GM21825 (cell line): ENCODE measurements around the gene PRKCA.

Experiments
- ATAC-seq: cut with Tn5 transposase; IDR thresholded peaks from one replicate; pipeline ENCODE4 v1.9.1; 2021; ENCODE audit warnings: mild to moderate bottlenecking, moderate library complexity; ENCODE audit not compliant: unreplicated experiment

The PRKCA gene

DNA sequence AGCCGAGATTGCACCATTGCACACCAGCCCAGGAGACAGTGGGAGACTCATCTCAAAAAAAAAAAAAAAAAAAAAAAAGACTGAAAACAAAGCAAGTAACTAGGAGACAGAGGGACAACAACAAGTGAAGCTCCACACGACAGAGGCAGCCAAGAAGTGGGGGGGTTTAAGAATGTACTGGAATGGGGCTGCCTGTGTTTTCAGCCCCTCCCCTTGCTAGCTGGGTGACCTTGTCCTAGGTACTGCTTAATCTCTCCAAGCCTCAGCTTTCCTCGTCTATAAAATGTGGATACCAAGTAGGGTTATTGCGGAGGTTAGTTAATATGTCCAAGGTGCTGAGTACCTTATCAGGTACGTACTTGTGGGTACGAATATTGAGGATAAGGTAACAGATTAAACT, 368.7 kb downstream of the PRKCA start:
- no peak for ATAC-seq

DNA sequence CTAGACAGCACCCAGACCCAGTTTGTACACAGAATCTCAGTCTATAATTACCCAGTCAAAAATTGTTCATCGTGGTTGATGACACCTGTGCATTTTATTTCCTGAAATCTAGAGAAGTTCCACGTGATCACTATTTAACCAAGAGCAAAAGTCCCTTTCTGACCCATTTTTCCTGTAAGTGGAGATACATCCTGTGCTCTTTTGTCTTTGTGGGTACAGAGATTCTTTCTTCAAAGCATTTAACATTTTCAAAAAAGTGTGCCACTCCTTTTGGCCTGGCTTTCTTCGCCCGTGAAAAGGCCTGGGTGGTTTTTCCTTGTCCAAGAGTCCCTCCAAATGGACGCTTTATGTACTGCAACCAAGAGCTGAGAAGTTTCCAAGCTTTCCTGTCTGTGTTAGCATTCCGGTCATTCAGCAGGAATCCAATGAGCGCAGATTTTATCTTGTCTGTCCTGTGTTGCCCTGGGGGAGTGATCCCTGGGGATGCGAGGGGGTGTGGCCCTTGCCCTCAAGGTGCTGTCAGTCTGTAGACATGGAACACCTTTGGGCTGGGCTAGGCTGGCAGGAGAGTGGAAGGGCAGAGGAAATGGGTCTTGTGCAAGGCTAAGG, 371.4 kb downstream of the PRKCA start:
- no peak for ATAC-seq

DNA sequence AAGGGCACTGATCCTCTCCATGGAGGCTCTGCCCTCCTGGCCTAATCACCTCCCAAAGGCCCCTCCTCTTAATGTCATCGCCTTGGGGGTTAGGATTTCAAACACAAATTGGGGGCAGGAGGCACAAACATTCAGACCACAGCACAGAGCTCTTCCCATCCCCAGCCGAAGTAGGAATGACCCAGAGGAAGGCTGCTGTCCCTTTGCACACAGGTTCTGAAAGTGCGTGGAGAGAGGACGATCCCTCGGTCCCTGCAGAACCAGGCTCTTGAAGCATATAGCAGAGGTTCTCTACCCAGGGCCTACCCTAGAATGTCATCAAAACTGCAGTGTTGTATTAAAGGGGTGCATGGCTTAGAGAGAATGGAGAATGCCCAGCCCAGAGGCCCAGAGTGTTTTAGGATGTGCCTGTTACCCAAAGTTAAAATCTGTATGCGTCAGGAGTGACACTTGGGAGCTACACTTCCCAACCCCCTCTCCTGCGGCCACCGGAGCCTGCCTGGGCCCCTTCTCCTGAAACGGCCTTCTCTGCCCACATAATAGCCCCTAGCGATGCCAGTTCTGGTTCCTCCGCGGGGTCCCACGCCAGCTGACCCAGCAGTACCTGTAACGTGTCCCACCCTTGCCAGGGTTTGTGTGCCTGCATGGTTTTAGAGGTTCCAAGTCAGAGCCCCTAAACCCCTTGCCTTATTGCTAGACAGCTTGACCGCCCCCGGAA, 373.0 kb downstream of the PRKCA start:
- ATAC-seq, result no peak

DNA sequence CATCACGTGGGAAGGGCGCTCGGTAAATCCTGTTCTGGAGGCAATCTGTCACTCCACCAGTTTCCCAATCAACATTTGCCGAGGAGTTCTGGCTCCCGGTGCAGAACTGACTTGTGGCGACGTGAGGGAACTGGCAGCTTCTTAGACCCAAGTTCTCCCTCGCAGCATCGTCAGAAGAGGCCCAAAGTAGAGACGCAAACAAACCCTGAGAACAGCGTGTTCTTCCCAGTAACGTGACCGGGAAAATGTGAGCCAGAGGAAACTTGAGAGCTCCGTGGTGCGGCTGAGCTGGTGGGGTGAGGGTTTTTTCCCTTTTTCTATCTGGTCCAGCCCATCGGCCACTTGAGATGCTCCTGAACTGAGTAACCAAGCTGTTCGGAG, 373.6 kb downstream of the PRKCA start:
- no peak for ATAC-seq

DNA sequence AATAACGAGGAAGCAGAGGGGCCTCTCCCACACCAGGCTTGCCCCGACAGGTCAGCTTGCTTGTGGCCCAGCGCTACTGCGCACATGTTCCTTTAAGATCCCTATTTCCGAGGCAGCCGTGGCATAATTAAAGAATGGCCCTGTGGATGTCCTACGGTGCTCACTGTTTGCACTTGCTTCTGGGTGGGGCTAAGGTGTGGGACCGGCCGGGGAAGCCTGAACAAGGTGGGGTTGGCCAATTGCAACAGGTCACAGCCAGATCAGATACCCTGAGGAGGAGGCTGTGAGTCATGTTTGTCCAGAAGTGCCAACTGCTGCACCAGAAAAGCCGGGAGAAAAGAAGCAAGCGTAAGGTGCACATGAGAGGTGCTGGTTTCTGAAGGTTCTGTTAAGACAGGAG, 374.0 kb downstream of the PRKCA start:
- ATAC-seq, result no peak

DNA sequence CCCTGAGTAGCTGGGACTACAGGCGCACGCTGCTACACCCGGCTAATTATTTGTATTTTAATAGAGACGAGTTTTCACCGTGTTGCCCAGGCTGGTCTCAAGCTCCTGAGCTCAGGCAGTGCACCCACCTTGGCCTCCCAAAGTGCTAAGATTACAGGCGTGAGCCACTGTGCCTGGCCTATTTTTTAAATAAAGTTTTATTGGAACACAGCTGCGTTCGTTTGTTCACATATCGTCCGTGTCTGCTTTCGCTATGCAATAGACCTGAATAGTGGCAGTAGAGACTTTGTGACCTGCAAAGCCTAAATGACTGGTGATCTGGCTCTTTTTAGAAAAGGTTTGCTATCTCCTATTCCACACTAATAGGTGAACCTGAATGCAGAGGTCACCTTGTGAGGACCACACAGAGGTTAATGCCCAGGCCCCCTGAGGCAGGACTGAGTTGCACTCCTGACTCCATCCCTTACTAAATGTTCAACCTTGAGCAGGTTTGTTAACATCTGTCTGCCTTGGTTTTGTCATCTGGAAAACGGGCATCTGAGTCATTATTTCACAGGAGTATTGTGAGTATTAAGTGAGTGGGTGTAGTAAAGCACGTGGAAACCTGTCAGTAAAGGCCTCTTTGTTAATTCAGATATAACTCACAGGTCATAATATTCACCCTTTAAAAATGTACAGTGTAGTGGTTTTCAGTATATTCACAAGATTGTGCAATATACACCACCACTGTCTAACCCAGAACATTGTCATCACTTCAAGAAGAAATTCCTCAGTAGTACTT, 375.0 kb downstream of the PRKCA start:
- no peak for ATAC-seq

DNA sequence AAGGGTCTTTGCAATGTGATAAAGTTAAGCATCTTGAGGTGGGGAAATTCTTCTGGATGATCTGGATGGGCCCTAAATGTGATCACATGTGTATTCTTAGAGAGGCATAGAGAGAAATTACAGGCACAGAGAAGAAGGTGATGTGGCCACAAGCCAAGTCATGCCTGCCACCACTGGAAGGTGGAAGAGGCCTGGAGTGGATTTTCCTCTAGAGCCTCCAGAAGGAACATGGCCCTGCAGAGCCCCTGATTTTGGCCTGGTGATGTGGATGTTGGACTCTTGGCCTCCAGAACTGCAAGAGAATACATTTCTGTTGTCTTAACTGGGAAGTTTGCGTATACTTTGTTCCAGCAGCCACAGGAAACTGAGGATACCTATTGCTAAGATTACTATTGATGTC, 375.6 kb downstream of the PRKCA start:
- ATAC-seq, result no peak

DNA sequence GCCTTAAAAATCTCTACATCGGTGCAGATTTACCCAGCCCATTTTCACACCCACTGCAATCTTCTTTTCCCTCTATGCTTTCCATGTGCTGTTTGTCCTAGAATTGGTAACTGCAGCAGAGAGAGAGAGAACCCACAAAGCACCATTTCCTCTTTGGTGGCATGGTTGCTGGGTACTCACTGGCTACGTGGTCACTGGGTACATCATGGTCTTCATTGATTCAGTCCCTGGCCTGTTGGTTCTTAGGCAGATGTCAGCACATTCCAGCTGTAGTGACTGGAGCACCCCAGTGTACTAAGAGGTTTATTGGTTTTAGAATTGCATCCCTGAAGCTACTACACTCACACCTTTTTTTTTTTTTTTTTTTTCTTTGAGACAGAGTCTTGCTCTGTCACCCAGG, 376.4 kb downstream of the PRKCA start:
- ATAC-seq, result no peak

DNA sequence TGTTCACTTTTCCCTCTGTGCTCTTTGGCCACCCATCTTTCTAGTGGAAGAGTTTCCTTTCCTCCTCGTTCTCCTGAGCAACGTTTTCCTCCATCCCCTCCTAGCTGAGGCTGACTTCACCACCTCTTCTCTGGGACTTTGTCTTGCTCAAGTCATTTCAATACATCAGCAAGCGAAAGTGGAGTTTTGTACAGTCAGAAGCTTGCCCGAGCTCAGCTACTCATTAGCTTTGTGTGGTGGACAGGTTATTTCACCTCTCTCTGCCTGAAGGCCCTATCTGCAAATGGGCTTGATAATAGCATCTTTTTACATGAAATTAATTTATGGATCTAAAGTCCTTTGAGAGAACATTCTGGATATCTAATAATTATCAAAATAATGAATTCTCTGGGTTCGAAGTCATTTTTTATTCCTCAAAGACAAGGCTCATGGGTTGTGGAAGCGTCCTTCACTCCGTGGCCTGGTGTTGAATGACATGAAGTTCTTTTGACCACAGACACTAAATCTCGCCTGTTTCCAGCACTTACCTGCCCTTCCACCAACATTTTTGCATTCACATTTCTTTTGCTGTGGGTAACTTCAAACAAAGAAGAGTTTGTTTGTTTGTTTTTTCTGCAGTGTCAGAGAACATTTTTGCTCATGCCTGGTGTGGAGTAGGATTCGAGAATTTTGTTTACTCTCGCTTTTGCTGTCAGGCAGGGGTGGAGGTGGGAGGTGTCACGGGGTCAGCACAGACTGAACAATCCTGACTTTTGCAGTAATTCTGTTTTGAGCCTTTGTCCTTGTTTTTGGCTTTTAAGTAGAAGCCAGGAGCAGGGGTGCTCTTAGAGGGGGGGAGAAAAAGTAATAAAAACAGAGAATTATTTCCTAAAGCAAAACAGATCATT, 377.5 kb downstream of the PRKCA start:
- ATAC-seq, result no peak

DNA sequence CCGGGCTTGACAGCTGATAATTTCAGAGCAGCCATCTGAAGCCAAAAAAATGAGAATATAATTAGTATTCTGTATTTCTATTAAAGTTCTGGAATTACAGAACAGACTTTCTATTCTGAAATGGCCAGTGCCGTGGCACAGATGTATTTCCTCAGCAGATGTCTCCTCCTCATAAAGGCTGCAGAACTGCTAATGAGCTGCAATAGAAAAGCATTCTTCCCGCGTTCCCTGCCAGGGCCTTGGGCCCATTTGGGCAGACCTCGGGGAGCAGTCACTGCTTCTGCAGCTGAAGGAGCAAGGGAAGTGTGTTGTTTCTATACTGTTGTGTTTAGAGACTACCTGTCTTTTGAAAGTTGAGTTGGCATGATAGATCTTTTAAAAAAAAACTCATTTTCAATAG, 379.9 kb downstream of the PRKCA start:
- no peak for ATAC-seq

DNA sequence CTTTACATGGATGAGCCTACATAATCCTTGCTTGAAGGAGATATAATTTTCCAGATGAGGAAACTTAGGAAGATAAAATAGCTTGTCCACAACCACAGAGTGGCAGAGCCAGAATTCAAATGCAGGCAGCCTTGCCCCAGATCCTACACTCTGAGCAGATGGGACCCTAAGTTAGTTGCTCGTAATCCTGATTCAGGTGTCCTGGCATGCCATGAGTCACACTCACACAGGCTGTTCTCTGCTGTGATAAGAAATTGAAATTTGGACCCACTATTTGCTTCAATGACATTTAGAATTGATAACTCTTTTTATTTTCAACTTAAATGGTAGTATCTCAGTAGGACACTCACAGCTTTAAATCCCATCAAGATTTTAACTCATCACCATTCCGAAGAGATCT, 381.8 kb downstream of the PRKCA start:
- ATAC-seq, result no peak

DNA sequence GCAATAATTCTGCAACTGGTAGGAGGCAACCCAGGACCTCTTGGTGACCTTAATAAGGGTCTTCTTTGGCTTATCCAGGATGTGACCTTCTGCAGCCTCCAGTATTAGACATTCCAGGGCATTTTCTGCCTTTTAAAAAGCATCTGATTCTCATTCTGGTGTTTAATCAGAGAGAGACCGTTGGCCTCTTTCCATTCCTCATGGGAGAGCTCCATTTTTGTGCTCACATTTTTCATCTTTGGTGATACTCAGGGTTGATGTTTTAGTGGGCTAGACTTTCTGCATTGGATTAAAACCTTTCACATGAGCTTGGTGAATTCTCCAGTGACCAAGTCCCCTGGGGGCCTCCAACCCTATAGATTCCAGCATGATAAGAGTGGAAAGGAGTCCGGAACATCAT, 382.3 kb downstream of the PRKCA start:
- ATAC-seq, result no peak

DNA sequence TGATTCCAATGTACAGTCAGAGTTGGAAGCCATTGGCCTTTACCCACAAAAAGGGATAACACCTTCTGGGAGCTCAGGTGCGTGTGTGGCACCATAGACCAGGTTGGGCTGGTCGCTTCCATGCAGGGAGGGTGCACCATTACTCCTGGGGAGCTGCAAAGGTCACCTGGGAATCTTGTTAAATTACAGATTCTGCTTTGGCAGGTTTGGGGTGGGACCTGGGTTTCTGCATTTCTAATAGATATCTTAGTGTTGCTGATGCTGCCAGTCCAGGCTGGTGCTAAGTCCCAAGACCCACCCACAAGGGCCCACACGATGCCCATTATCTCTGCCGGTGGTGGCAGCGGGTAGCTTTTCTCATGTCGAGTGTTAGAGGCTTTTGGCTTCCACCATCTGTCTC, 384.2 kb downstream of the PRKCA start:
- no peak for ATAC-seq

DNA sequence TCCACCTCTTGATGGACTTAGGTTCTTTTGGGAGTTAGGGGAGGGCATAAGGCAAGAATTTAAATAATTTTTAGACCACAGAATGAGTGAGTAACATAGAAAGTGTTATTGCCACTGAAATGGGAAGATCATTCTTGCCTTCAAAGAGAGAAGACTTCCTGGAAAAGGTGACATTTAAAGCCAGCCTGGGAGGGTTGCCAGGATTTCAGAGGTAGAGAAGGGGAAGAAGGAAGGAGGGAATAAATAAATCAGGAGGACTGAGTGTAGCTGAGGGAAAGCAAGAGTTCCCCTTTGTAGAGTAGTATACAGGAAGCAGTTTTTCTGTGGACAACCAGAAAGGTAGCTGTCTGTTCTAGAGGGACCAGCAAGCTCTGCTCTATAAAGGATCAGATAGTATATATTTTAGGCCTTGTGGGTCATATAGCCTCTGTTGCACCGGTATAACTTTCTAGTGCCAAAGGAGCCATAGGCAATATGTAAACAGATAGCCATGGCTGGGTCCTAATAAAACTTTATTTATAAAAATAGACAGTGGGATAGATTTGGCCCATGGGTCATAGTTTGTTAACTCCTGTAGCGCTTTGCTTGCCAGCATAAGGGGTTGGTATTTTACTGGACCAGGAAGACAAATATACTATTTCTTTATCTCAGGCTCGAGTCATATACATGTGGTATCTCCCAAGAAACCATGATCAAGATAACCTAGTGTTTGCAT, 385.3 kb downstream of the PRKCA start:
- no peak for ATAC-seq

DNA sequence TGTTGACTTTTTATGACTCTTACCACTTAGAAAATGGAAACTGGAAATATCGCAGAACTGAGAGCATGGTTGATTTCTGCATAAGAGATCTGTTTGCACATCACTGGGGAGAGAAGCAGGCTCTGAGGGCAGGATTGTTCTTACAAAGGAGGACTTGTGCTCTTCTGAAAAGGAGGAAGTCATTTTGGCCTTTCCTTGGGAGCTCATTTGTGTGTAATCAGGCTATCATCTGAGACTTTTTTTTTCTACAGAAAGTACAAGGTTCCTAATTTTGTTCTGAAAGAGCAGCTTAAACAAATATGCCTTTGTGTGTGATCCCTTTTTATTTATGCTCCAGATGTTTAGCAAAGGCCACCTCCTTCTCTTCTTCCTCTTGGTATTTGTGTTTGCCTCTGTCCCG, 386.8 kb downstream of the PRKCA start:
- ATAC-seq, result no peak

DNA sequence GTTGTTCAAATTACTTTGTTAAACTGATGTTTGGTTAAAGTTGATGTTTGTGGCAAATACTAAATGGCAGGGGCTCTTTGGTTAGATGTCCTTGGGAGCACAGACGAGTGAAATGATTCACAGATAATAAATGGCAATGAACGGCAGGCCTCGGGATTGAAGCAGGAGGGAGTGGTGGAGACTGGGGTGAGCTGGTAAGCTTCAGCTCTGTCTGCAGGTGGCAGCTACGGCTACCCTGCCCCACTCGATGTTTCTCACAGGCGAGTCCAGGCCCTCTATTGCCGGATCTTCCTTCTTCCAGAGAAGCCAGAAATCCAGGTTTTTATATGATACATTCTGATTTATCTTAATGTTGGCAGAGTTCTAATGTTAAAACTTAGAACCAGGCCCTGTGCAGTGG, 387.8 kb downstream of the PRKCA start:
- ATAC-seq, result no peak

DNA sequence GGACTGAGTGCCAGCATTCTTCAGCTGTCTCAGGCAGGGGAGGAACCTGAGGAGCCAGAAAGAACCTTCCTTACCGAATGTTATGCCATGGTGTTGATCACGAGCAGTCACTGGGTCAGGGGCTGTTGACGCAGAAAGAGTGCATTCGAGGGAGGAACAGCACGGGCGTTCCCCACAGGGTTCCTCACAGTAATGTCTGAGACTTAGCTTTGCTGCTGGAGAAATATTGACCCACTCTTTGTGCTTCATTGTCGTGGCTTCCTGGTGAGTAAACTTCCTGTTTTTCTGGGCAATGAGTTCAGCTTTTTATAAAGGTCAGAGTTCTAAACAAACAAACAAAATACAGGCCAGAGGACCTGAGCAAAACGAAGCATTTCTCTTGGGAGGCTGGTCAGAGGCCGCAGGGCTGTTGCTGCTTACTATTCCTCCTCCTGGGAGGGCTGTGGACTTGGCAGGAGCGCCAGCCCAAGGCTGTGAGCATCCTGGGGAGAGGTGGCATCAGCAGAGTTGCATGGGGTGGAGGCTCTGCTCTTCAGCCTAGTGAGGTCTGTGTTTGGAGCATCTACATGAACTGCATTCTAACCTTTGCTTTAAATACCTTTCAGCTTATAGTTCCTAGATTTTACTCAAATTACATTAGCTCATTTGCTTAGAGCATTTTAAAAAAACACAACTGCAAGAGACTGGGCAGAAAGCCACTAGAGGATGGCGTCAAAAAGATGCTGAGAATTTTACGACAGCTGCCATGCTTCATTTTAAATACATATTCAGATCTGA, 389.4 kb downstream of the PRKCA start:
- ATAC-seq, result no peak

DNA sequence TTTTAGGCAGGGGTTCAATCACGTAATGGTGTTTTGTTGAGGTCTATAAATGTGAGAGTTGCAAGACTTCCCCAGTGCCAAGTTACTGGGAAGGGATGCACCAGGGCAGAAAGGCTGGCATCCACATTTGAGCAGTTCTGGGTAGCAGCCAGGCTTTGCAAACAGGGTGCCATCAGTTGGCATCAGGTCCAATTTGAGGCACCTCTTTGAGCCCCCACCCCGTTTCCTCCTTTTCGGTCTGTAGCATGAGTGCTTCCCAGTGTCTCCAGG, 389.9 kb downstream of the PRKCA start:
- no peak for ATAC-seq

DNA sequence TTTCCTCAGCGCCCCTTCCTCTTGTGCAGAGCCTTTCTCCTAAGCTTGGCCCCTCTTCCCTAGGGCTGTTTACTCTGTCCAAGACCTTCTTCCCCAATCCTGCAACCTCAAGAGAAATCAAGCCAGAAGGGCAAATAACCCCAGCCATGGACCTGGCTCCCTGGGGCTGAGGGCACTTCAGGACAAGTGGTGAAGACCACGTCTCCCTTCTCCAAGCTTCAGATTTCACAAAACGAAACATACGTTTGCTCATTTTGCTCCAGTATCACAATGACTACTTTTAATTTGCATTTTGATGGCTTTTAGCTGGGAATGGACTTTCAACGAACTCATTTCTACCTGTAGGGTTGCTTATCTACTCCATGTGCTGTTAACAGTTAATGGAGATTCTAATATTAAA, 392.7 kb downstream of the PRKCA start:
- no peak for ATAC-seq

DNA sequence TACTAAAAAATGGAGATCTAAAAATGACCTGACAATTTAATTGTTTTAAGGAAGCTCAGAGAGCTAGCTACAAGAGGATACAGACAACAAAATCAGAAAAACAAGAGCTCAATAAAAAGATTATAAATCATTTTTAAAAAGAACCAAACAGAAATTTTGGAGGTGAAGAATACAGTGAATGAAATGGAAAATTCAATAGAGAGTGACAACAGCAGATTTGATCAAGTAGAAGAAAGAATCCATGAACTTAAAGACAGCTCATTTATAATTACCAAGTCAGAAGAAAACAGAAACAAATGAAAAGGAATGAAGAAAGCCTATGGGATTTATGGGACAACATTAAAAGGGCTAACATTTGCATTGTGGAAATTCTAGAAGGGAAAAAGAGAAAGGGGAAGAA, 395.9 kb downstream of the PRKCA start:
- ATAC-seq, result no peak
